Measurements from ENCODE around the gene NR5A1.

The NR5A1 gene

DNA sequence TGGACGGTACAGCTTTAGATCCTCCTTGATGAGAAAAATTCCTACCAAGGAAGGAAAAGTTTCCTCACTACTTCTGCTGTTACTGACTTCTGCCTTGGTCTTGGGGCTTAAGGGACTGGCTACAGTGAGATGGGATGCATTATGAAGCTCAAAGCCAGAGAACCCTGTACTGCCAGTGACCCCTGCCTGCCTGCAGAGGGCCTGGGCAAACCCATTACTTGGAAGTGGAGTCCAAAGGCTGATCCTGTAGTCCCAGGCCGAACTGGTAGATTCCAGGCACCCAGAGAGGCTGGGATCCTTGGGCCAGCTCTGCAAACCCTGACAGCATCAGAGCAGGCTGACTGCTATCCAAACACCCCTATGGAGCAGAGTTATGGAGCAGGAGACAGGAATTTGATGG is 25.7 kb upstream of the NR5A1 start:
- no peak for DNase-seq
- no peak overlapping the region for H3K27ac ChIP-seq
- no peak overlapping the region for H3K4me3 ChIP-seq (ENCODE audit: low read depth, low read length)
- no peaks in the 10 kb centered on the region for H3K27me3 ChIP-seq (ENCODE audit: insufficient read depth, low read depth, severe bottlenecking)
- TF ChIP-seq, protein P1, sequence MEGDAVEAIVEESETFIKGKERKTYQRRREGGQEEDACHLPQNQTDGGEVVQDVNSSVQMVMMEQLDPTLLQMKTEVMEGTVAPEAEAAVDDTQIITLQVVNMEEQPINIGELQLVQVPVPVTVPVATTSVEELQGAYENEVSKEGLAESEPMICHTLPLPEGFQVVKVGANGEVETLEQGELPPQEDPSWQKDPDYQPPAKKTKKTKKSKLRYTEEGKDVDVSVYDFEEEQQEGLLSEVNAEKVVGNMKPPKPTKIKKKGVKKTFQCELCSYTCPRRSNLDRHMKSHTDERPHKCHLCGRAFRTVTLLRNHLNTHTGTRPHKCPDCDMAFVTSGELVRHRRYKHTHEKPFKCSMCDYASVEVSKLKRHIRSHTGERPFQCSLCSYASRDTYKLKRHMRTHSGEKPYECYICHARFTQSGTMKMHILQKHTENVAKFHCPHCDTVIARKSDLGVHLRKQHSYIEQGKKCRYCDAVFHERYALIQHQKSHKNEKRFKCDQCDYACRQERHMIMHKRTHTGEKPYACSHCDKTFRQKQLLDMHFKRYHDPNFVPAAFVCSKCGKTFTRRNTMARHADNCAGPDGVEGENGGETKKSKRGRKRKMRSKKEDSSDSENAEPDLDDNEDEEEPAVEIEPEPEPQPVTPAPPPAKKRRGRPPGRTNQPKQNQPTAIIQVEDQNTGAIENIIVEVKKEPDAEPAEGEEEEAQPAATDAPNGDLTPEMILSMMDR (IDR thresholded peaks at IDR 0.05; ENCODE audit: low read depth, low read length): 0 out of 2 replicates have a peak, but pooled peaks have one; percentile 20
- no peaks in the 10 kb centered on the region for H3K9me3 ChIP-seq (ENCODE audit: severe bottlenecking)
- peaks cover 85% of the 10 kb centered on the region for H3K36me3 ChIP-seq

DNA sequence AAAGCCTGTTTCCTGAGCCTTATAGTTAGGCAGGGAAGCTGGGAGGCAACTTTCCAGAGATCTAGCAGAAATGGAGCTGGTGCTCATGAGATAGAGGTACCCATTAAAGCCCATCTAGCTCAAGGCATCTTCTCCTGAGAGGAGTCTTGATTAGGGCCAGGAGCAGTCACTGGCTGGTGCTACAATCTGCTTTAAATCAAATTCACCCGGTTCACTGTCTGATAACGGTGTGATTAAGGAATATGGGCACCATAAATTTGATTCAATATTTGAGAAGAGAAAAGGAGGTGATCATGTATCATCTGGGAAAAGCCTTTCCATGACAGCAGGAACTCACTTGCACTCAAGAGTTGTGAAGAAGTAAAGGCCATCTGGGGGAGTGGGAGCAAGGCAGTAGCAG is 23.9 kb upstream of the NR5A1 start:
- no peak for DNase-seq
- TF ChIP-seq, protein P1 (IDR thresholded peaks at IDR 0.05; ENCODE audit: low read depth, low read length): no peak
- no peak overlapping the region for H3K4me3 ChIP-seq (ENCODE audit: low read depth, low read length)

DNA sequence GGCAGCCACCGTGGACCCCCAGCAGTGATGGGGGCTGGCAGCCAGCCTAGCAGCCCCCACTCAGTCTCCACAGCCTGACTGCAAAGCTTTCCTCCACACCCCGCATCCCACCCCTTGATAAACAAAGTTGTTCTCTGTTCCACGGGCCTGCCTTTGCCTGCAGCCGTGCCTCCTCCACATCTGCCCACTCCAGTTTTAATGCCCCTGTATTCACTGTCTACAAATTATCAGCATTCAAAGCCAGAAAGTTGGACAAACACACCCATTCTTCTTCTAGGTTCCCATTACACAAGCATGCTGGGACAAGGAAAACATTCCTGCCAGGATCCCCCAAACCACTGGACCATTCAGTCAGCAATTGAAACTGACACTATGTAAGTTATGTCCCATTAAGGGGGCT is 23.0 kb upstream of the NR5A1 start:
- TF ChIP-seq, protein P1 (IDR thresholded peaks at IDR 0.05; ENCODE audit: low read depth, low read length): no peak
- Histone ChIP-seq H3K36me3 (peaks cover 95% of the 10 kb centered on the region), H3K27me3 (ENCODE audit: insufficient read depth, low read depth, severe bottlenecking) (no peaks in the 10 kb centered on the region), H3K27ac (no peak overlapping the region), H3K9me3 (ENCODE audit: severe bottlenecking) (no peaks in the 10 kb centered on the region), H3K4me3 (ENCODE audit: low read depth, low read length) (no peak overlapping the region)
- DNase-seq: no peak

More for the DNA sequence above, 23.9 kb upstream of the NR5A1 start:
- Histone ChIP-seq H3K9me3 (ENCODE audit: severe bottlenecking) (no peaks in the 10 kb centered on the region), H3K27me3 (ENCODE audit: insufficient read depth, low read depth, severe bottlenecking) (no peaks in the 10 kb centered on the region), H3K36me3 (peaks cover 91% of the 10 kb centered on the region), H3K27ac (no peak overlapping the region)

DNA sequence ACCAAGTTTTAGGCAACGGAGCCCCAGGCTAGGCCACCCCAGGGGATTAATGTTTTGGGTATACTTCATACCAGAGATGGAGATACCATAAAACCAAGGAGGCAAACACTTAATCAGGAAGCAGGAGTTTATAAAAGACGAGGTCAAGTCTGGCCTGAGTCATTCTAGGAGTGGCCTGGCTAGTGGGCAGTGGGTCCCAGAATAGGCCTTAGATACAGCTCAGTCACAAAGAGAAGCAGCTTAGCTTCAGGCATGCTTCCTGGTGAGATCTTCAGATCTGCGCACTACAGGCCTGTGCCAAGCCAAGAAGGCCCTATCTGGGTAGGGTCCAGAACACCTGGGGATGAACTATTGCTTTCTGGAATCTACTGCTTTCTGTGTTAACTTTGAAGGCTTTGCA is 20.6 kb upstream of the NR5A1 start:
- Histone ChIP-seq H3K9me3 (ENCODE audit: severe bottlenecking) (no peaks in the 10 kb centered on the region), H3K4me3 (ENCODE audit: low read depth, low read length) (no peak overlapping the region), H3K36me3 (peaks cover 80% of the 10 kb centered on the region), H3K27me3 (ENCODE audit: insufficient read depth, low read depth, severe bottlenecking) (no peaks in the 10 kb centered on the region), H3K27ac (no peak overlapping the region)
- DNase-seq: no peak
- TF ChIP-seq, protein P1 (IDR thresholded peaks at IDR 0.05; ENCODE audit: low read depth, low read length): no peak

DNA sequence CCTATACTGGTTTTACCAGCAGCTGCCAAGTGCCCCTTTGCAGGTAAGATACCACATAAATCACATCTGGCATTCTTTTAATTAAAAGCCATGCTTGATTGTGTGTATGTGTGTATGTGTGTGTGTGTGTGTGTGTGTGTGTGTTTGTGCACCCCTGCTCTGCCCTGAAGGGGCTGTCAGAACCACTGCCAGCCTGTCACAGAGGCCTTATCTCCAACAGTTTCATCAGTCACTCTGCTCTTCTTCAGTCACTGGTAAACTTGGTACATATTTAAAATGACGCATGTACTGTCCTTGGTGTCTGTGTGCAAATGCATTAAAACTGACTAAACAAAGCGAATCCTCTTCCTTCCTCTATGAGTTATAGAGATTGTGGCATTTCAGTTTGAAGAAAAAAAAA is 19.0 kb upstream of the NR5A1 start:
- no peak overlapping the region for H3K4me3 ChIP-seq (ENCODE audit: low read depth, low read length)
- H3K27ac ChIP-seq: no peak overlapping the region
- TF ChIP-seq, protein P1 (IDR thresholded peaks at IDR 0.05; ENCODE audit: low read depth, low read length): no peak
- DNase-seq: no peak
- H3K36me3 ChIP-seq: peaks cover 73% of the 10 kb centered on the region
- H3K9me3 ChIP-seq (ENCODE audit: severe bottlenecking): no peaks in the 10 kb centered on the region
- no peaks in the 10 kb centered on the region for H3K27me3 ChIP-seq (ENCODE audit: insufficient read depth, low read depth, severe bottlenecking)

Data from WERI-Rb-1 (cell line).